HEK293 (cell line): ENCODE measurements around the gene AKAP9.

ENCODE experiments used
- ATF2 ChIP-seq: fragments of 450-650 bp; formaldehyde crosslinking; IDR thresholded peaks from 2 replicates; pipeline ENCODE4 v1.5.1; 2016; ENCODE audit warnings: missing biosample characterization, missing genetic modification characterization, low read depth
- CTCF ChIP-seq: fragments of 450-650 bp; formaldehyde crosslinking; IDR thresholded peaks from 2 replicates; pipeline ENCODE4 v1.5.1; 2016; ENCODE audit warnings: missing biosample characterization, missing genetic modification characterization
- GLIS1 ChIP-seq: fragments of 450-650 bp; formaldehyde crosslinking; IDR thresholded peaks from 2 replicates; pipeline ENCODE4 v1.5.1; 2016; ENCODE audit warnings: missing biosample characterization, missing genetic modification characterization
- PATZ1 ChIP-seq: fragments of 450-650 bp; formaldehyde crosslinking; IDR thresholded peaks from 2 replicates; pipeline ENCODE4 v1.5.1; 2016; ENCODE audit warnings: missing biosample characterization, missing genetic modification characterization
- REST ChIP-seq: fragments of 450-650 bp; formaldehyde crosslinking; IDR thresholded peaks from 2 replicates; pipeline ENCODE4 v1.5.1; 2016; ENCODE audit warnings: missing biosample characterization, missing genetic modification characterization
- WT1 ChIP-seq: fragments of 450-650 bp; formaldehyde crosslinking; IDR thresholded peaks from 2 replicates; pipeline ENCODE4 v1.5.1; 2016; ENCODE audit warnings: missing biosample characterization, missing genetic modification characterization
- ZBTB1 ChIP-seq: fragments of 450-650 bp; formaldehyde crosslinking; IDR thresholded peaks from 2 replicates; pipeline ENCODE4 v1.5.1; 2016; ENCODE audit warnings: missing biosample characterization, missing genetic modification characterization
- ZFP3 ChIP-seq: fragments of 450-650 bp; formaldehyde crosslinking; IDR thresholded peaks from 2 replicates; pipeline ENCODE4 v1.5.1; 2016; ENCODE audit warnings: low read depth, missing biosample characterization, missing genetic modification characterization
- ZNF148 ChIP-seq: fragments of 450-650 bp; formaldehyde crosslinking; IDR thresholded peaks from 2 replicates; pipeline ENCODE4 v1.5.0; 2017; ENCODE audit warnings: missing biosample characterization, missing genetic modification characterization, borderline replicate concordance
- ZNF248 ChIP-seq: fragments of 450-650 bp; formaldehyde crosslinking; IDR thresholded peaks from 2 replicates; pipeline ENCODE4 v1.5.1; 2017; ENCODE audit warnings: missing biosample characterization, missing genetic modification characterization
- ZNF341 ChIP-seq: fragments of 450-650 bp; formaldehyde crosslinking; IDR thresholded peaks from 2 replicates; pipeline ENCODE4; 2016; ENCODE audit warnings: low read depth, missing biosample characterization, missing genetic modification characterization
- ZNF843 ChIP-seq: fragments of 450-650 bp; formaldehyde crosslinking; IDR thresholded peaks from 2 replicates; pipeline ENCODE4 v1.5.1; 2016; ENCODE audit warnings: missing biosample characterization, missing genetic modification characterization
- ZSCAN5A ChIP-seq: fragments of 450-650 bp; formaldehyde crosslinking; IDR thresholded peaks from 2 replicates; pipeline ENCODE4 v1.5.1; 2016; ENCODE audit warnings: missing biosample characterization, missing genetic modification characterization

- no peak for TF ChIP-seq ZNF148 (tag by site-specific recombination)
- TF ChIP-seq REST (tag by site-specific recombination): no peak
- TF ChIP-seq PATZ1 (tag by site-specific recombination): no peak
- TF ChIP-seq CTCF (tag by site-specific recombination): no peak
- TF ChIP-seq ZSCAN5A (tag by site-specific recombination): no peak
- TF ChIP-seq ZBTB1 (tag by site-specific recombination): no peak
- TF ChIP-seq WT1 (tag by site-specific recombination): no peak
- TF ChIP-seq ZNF248 (tag by site-specific recombination): no peak
- TF ChIP-seq ZNF843 (tag by site-specific recombination): no peak
- no peak for TF ChIP-seq ATF2 (tag by site-specific recombination)
- no peak for TF ChIP-seq ZNF341
- no peak for TF ChIP-seq GLIS1 (tag by site-specific recombination)
- TF ChIP-seq ZFP3 (tag by site-specific recombination): no peak
Measured at GRCh38 chr7:91949221-91950009, 8.8 kb downstream of the AKAP9 start.
